HL-60/S4 treated with phorbol 12-myristate 13-acetate at 8.2 ng/mL for 4 days and 3 days (cell line): ENCODE measurements around the gene POLE4.

ENCODE experiments used
- in situ Hi-C: fragments of 300-500 bp; cut with MboI; formaldehyde crosslinking; loops from 2 replicates; pipeline ENCODE4 v1.15.0; 2022; ENCODE audit warnings: low sequenced_read_pairs

Gene POLE4

GRCh38 chr2:74985978-74986609, 27.7 kb downstream of the POLE4 start:
- in situ Hi-C loops, result no loop called here

- in situ Hi-C loops, result no loop called here
Measured at GRCh38 chr2:74991977-74992376, 33.5 kb downstream of the POLE4 start.

- in situ Hi-C loops, result no loop called here
Measured at GRCh38 chr2:74999468-74999867, 41.0 kb downstream of the POLE4 start.

- in situ Hi-C loops, result no loop called here
Measured at GRCh38 chr2:75002007-75002406, 43.6 kb downstream of the POLE4 start.

GRCh38 chr2:75003276-75003675, 44.8 kb downstream of the POLE4 start:
- in situ Hi-C loops, result no loop called here

GRCh38 chr2:75003773-75004172, 45.3 kb downstream of the POLE4 start:
- in situ Hi-C loops, result no loop called here

GRCh38 chr2:75006041-75006440, 47.6 kb downstream of the POLE4 start:
- in situ Hi-C loops, result no loop called here

- in situ Hi-C loops, result no loop called here
Measured at GRCh38 chr2:75007061-75007460, 48.6 kb downstream of the POLE4 start.

GRCh38 chr2:75007819-75008218, 49.4 kb downstream of the POLE4 start:
- in situ Hi-C loops, result no loop called here

GRCh38 chr2:75010571-75010970, 52.1 kb downstream of the POLE4 start:
- in situ Hi-C loops, result no loop called here

- in situ Hi-C loops, result no loop called here
Measured at GRCh38 chr2:75012080-75012479, 53.6 kb downstream of the POLE4 start.

GRCh38 chr2:75018162-75018561, 59.7 kb downstream of the POLE4 start:
- in situ Hi-C loops, result no loop called here
